ENCODE data around the gene CHIC2. TPM values are rescaled to one million over a fixed set of nuclear protein-coding genes. Genes with fewer than 3 reads are reported as not detected.

CHIC2 gene
- total RNA-seq, 8 experiments from 2014 or later: 10.8 to 31.1 (median 13.0) TPM

GRCh38 chr4:54090804-54091623 lies 26.6 kb upstream of the CHIC2 start:
- in situ Hi-C loops (cut with MboI; ENCODE audit: low pct_unique_long_range_greater_than_20kb in 2 of 9, low sequenced_read_pairs in 9 of 9, unreplicated experiment in 9 of 9): loop anchor here in 1 of 9 experiments (25.0 kb wide), 1 partner anchor 121 kb away; no protein-coding TSS in a partner anchor
- Histone ChIP-seq H3K4me3 (peak overlapping the region in 3 of 5 donors; percentile 28 to 54 (median 43)), H3K4me1 (replicated peaks in 1 of 2) (peaks cover 0 to 7% of the 10 kb centered on the region in 2 donors), H3K27ac (no peak overlapping the region)
- peak; percentile 14 to 83 (median 34) for ATAC-seq (replicated peaks in 6 of 8)
- 23 to 83% (median 51%) methylated on average over 1 to 26 of the region's 27 CpGs; no CpG with 5 or more reads in 2 of the 10 experiments for WGBS, 10 experiments

DNA sequence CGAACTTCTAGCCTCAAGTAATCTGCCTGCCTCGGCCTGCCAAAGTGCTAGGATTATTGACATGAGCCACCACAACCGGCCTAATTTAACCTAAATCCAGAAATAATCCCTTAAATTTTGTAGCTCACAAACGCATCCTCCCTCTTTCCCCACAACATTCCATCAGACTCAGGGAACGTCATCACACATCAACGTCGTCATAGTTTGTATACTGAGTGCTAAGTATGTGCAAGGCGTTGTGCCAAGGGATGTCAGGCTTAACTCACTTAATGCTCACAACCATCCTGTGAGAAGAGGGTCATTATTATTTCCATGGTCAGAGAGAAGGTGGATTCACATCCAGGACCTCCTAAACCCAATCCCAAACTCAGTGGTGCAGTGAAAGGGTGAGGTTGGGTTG lies 26.0 kb upstream of the CHIC2 start:
- 78 to 91% (median 81%) methylated on average over 4 to 7 of the region's 8 CpGs; no CpG with 5 or more reads in 4 of the 10 experiments for WGBS, 10 experiments
- peaks cover 0 to 5% of the 10 kb centered on the region in 2 donors for H3K4me1 ChIP-seq (replicated peaks in 1 of 2)
- in situ Hi-C loops (cut with MboI; ENCODE audit: low pct_unique_long_range_greater_than_20kb in 2 of 9, low sequenced_read_pairs in 9 of 9, unreplicated experiment in 9 of 9): loop anchor here in 1 of 9 experiments (25.0 kb wide), 1 partner anchor 122 kb away; no protein-coding TSS in a partner anchor
- no peak overlapping the region for H3K4me3 ChIP-seq
- no peak for ATAC-seq (replicated peaks in 6 of 8)
- no peak overlapping the region for H3K27ac ChIP-seq

GRCh38 chr4:54089875-54090274 lies 25.5 kb upstream of the CHIC2 start:
- no peak for ATAC-seq (replicated peaks in 6 of 8)
- H3K27ac ChIP-seq: no peak overlapping the region
- 100% methylated on average over 1 of the region's 1 CpG; no CpG with 5 or more reads in 9 of the 10 experiments for WGBS, 10 experiments
- H3K4me3 ChIP-seq: no peak overlapping the region
- H3K4me1 ChIP-seq (replicated peaks in 1 of 2): peaks cover 0 to 3% of the 10 kb centered on the region in 2 donors
- in situ Hi-C loops (cut with MboI; ENCODE audit: low pct_unique_long_range_greater_than_20kb in 2 of 9, low sequenced_read_pairs in 9 of 9, unreplicated experiment in 9 of 9): loop anchor here in 1 of 9 experiments (25.0 kb wide), 1 partner anchor 122 kb away; no protein-coding TSS in a partner anchor

DNA sequence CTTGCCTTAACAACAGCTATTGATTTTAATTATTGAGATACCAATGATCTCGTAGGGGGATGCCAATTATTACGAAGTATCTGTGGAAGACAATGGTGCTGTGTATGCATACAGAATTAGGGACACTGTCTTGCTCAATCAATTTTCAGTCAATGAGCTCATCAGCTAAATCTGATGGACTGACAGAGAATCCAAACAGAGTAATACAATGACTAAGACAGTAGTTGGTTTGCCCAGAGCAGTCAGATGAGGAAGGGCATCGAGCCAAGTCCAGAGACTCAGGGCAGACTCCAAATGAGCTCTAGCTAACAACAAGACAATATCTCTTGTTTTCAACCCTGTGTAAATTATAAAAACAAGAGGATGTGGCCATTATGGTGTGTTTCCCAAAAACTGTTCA lies 20.9 kb upstream of the CHIC2 start:
- Histone ChIP-seq H3K4me3 (no peak overlapping the region), H3K27ac (no peak overlapping the region), H3K4me1 (replicated peaks in 1 of 2) (no peaks in the 10 kb centered on the region)
- 0 to 100% (median 89%) methylated on average over 2 to 3 of the region's 3 CpGs for WGBS, 10 experiments
- ATAC-seq (replicated peaks in 6 of 8): peak in 3 of 8 experiments; percentile 66 to 92 (median 82)
- in situ Hi-C loops (cut with MboI; ENCODE audit: low pct_unique_long_range_greater_than_20kb in 2 of 9, low sequenced_read_pairs in 9 of 9, unreplicated experiment in 9 of 9): loop anchor here in 1 of 9 experiments (25.0 kb wide), 1 partner anchor 127 kb away; no protein-coding TSS in a partner anchor

GRCh38 chr4:54082168-54082567 lies 17.8 kb upstream of the CHIC2 start:
- in situ Hi-C loops (cut with MboI; ENCODE audit: low pct_unique_long_range_greater_than_20kb in 2 of 9, low sequenced_read_pairs in 9 of 9, unreplicated experiment in 9 of 9): loop anchor here in 1 of 9 experiments (25.0 kb wide), 1 partner anchor 130 kb away; no protein-coding TSS in a partner anchor
- 0 to 100% (median 75%) methylated on average over 1 of the region's 1 CpG; no CpG with 5 or more reads in 3 of the 10 experiments for WGBS, 10 experiments
- Histone ChIP-seq H3K4me3 (no peak overlapping the region), H3K4me1 (replicated peaks in 1 of 2) (no peaks in the 10 kb centered on the region), H3K27ac (no peak overlapping the region)
- peak in 4 of 8 experiments; percentile 22 to 93 (median 54) for ATAC-seq (replicated peaks in 6 of 8)

GRCh38 chr4:54077812-54078211 lies 13.4 kb upstream of the CHIC2 start:
- in situ Hi-C loops (cut with MboI; ENCODE audit: low pct_unique_long_range_greater_than_20kb in 2 of 9, low sequenced_read_pairs in 9 of 9, unreplicated experiment in 9 of 9): loop anchor here in 1 of 9 experiments (25.0 kb wide), 1 partner anchor 134 kb away; no protein-coding TSS in a partner anchor
- peak in 1 of 8 experiments; percentile 22 for ATAC-seq (replicated peaks in 6 of 8)

DNA sequence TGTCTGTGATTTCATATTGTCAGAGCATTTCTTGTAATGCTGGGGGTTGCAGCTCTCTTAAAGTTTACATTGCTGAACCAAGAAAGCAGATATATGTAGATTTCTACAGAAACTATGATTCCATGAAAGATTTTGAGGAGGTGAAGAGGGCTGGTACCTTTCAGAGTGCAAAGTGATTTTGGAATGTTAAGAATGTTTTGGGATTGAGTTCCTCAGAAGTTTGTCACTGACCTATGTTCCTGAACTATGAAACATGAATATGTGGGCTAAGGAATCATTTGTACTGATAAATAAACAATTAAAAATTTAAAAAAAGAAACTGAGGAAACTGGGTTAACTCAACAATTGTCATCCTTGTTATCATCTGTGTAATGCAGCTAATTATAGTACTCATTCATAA lies 12.3 kb upstream of the CHIC2 start:
- Histone ChIP-seq H3K27ac (no peak overlapping the region), H3K4me3 (no peak overlapping the region), H3K4me1 (replicated peaks in 1 of 2) (no peaks in the 10 kb centered on the region)
- in situ Hi-C loops (cut with MboI; ENCODE audit: low pct_unique_long_range_greater_than_20kb in 2 of 9, low sequenced_read_pairs in 9 of 9, unreplicated experiment in 9 of 9): loop anchor here in 1 of 9 experiments (25.0 kb wide), 1 partner anchor 136 kb away; no protein-coding TSS in a partner anchor
- no peak for ATAC-seq (replicated peaks in 6 of 8)

More at GRCh38 chr4:54077812-54078211, 13.4 kb upstream of the CHIC2 start:
- Histone ChIP-seq H3K4me3 (no peak overlapping the region), H3K27ac (no peak overlapping the region), H3K4me1 (replicated peaks in 1 of 2) (no peaks in the 10 kb centered on the region)
- WGBS, 10 experiments: 100% methylated on average over 1 of the region's 1 CpG; no CpG with 5 or more reads in 7 of the 10 experiments

- no peak overlapping the region for H3K27ac ChIP-seq
- in situ Hi-C loops (cut with MboI; ENCODE audit: low pct_unique_long_range_greater_than_20kb in 2 of 9, low sequenced_read_pairs in 9 of 9, unreplicated experiment in 9 of 9): no loop called here
- H3K4me3 ChIP-seq: no peak overlapping the region
- no peak for ATAC-seq (replicated peaks in 6 of 8)
- no peaks in the 10 kb centered on the region for H3K4me1 ChIP-seq (replicated peaks in 1 of 2)
These were observed 10.0 kb upstream of the CHIC2 start for GRCh38 chr4:54074381-54074780.

DNA sequence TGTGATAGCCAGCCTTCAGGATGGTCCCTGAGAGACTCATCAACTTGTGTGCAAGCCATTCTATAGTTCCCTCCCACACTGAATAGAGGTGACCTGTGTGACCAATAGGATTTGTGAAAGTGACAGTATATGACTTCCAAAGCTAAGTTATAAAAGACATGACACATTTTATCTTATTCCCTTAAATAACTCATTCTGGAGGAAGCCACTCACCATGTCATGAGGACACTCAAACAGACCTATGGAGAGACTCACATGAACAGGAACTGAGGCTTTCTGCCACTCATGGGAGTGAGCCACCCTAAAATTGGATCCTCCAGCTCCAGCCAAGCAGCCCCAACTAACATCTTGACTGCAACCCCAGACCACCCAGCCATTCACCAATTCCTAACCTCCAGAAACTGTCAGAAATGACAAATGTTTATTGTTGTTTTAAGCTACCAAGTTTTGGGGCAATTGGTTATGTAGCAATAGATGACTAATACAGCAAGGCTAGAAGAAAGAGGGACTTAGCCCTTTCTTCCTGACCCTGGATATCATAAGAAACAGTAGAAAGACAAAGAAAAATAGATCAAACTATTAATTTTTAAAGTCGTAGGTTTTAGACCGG lies 9.0 kb upstream of the CHIC2 start:
- 83 to 100% (median 88%) methylated on average over 2 of the region's 2 CpGs; no CpG with 5 or more reads in 6 of the 10 experiments for WGBS, 10 experiments
- H3K4me3 ChIP-seq: no peak overlapping the region
- in situ Hi-C loops (cut with MboI; ENCODE audit: low pct_unique_long_range_greater_than_20kb in 2 of 9, low sequenced_read_pairs in 9 of 9, unreplicated experiment in 9 of 9): no loop called here
- ATAC-seq (replicated peaks in 6 of 8): no peak
- no peaks in the 10 kb centered on the region for H3K4me1 ChIP-seq (replicated peaks in 1 of 2)
- H3K27ac ChIP-seq: no peak overlapping the region

DNA sequence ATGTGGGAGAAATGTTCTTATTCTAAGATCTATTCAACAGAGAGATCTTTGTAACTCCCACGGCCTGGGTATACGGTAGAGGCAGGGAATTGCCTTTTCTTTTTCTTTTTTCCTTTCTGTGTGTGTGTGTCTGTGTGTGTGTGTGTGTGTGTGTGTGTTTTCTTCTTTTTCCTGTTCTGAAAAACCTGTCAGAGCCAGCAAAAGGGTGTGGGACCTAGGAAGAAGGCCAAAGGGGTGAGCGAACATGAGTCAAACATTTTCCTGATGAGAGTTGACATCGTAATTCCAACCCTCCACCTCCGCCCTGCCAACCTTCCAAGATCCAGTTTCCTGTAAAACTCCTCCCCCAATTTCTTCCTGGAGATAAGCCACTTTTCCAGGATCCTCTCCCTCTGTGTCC lies 2.8 kb upstream of the CHIC2 start:
- H3K27ac ChIP-seq: no peak overlapping the region
- H3K4me3 ChIP-seq: no peak overlapping the region
- in situ Hi-C loops (cut with MboI; ENCODE audit: low pct_unique_long_range_greater_than_20kb in 2 of 9, low sequenced_read_pairs in 9 of 9, unreplicated experiment in 9 of 9): no loop called here
- peak in 2 of 8 experiments; percentile 29 to 46 for ATAC-seq (replicated peaks in 6 of 8)
- H3K4me1 ChIP-seq (replicated peaks in 1 of 2): peaks cover 0 to 7% of the 10 kb centered on the region in 2 donors
- 0 to 82% (median 29%) methylated on average over 1 to 5 of the region's 5 CpGs; no CpG with 5 or more reads in 4 of the 10 experiments for WGBS, 10 experiments

GRCh38 chr4:54066718-54067129 lies 2.3 kb upstream of the CHIC2 start:
- no peak for ATAC-seq (replicated peaks in 6 of 8)
- Histone ChIP-seq H3K4me1 (replicated peaks in 1 of 2) (peaks cover 0 to 11% of the 10 kb centered on the region in 2 donors), H3K4me3 (no peak overlapping the region), H3K27ac (no peak overlapping the region)
- WGBS, 10 experiments: 40 to 100% (median 80%) methylated on average over 1 to 2 of the region's 2 CpGs; no CpG with 5 or more reads in 3 of the 10 experiments
- in situ Hi-C loops (cut with MboI; ENCODE audit: low pct_unique_long_range_greater_than_20kb in 2 of 9, low sequenced_read_pairs in 9 of 9, unreplicated experiment in 9 of 9): no loop called here

DNA sequence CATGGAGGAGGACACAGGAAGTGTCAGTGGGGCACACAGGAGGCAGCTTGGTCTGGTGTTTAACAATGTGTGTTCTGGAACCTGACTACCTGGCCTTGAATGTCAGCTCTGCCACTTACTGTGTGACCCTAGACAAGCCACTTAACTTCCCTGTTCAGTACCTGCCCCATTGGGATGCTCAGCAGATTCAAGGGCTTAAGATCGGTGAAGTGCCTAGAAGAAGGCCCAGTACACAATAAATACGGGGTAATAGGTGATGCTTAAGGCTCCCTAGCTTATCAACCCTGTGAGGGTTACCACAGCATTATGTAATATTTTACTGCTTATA lies 1.6 kb upstream of the CHIC2 start:
- no peak for ATAC-seq (replicated peaks in 6 of 8)
- WGBS, 10 experiments: 90 to 100% (median 98%) methylated on average over 1 to 2 of the region's 2 CpGs; no CpG with 5 or more reads in 6 of the 10 experiments
- in situ Hi-C loops (cut with MboI; ENCODE audit: low pct_unique_long_range_greater_than_20kb in 2 of 9, low sequenced_read_pairs in 9 of 9, unreplicated experiment in 9 of 9): no loop called here

More for the DNA sequence above, 1.6 kb upstream of the CHIC2 start:
- Histone ChIP-seq H3K4me1 (replicated peaks in 1 of 2) (peaks cover 0 to 14% of the 10 kb centered on the region in 2 donors), H3K27ac (no peak overlapping the region), H3K4me3 (no peak overlapping the region)

Measured in motor neuron (in vitro differentiated cells).